Body of pancreas (tissue), 4 donors: ENCODE data around the gene AGPS. TPM values are rescaled to one million over a fixed set of nuclear protein-coding genes. Genes with fewer than 3 reads are reported as not detected.
A peak's percentile ranks its signal among the peaks of the same experiment; 100 is the strongest.

ENCODE experiments used
- ATAC-seq: fragments of 150-250 bp; one replicate; pipeline ENCODE4 v1.9.1; 2016
- DNase-seq, 4 donors: peaks; one replicate each; pipeline ENCODE4 v3.0.0-alpha.2; 2019
- H3K27ac ChIP-seq, 4 donors: fragments of 200-600 bp; sonication (generic); 1 replicate in 3 of 4; 2 replicates in 1 of 4; pipeline versions ENCODE4 v1.5.1 to v1.6.1; 2016 to 2019; ENCODE audit warnings: mild to moderate bottlenecking in 1 of 4, mixed read lengths in 1 of 4, moderate library complexity in 1 of 4
- H3K27me3 ChIP-seq, 2 donors: fragments of 200-600 bp; sonication (generic); one replicate each; pipeline ENCODE4 v1.6.0; 2016; ENCODE audit warnings: mild to moderate bottlenecking in 1 of 2
- H3K36me3 ChIP-seq, 2 donors: fragments of 200-600 bp; sonication (generic); replicated peaks in 1 of 2; 2 replicates each; pipeline ENCODE4 v1.5.1; 2016; ENCODE audit warnings: low read depth in 2 of 2; ENCODE audit not compliant: insufficient read depth in 1 of 2
- H3K4me1 ChIP-seq: fragments of 200-600 bp; sonication (generic); one replicate; pipeline ENCODE4 v1.6.0; 2016
- H3K4me3 ChIP-seq, 2 donors: fragments of 200-600 bp; sonication (generic); 1 replicate in 1 of 2; 2 replicates in 1 of 2; pipeline ENCODE4 v1.5.1; 2016 to 2019
- H3K9me3 ChIP-seq, 3 donors: fragments of 200-600 bp; sonication (generic); 1 replicate in 2 of 3; 2 replicates in 1 of 3; pipeline ENCODE4 v1.5.1; 2016
- CTCF ChIP-seq, 7 experiments: fragments of 450-650 bp in 4 of 7; fragments of 200-600 bp in 3 of 7; sonication (generic) in 3 of 7; IDR thresholded peaks; one replicate each; pipeline ENCODE4 v1.5.1; 2016 to 2019; ENCODE audit warnings: antibody characterized with exemption in 7 of 7
- POLR2A ChIP-seq, 3 donors: fragments of 450-650 bp; IDR thresholded peaks; one replicate each; pipeline ENCODE4 v1.6.1; 2016; ENCODE audit warnings: antibody characterized with exemption in 3 of 3, mild to moderate bottlenecking in 2 of 3
- WGBS, 2 donors: methylation state at CpG; one replicate each; pipeline ENCODE4 v1.1.5; 2017; 5-methylcytosine and 5-hydroxymethylcytosine counted together
- intact Hi-C: fragments of 100-400 bp; cut with DNase I; formaldehyde crosslinking; loops from one replicate; pipeline ENCODE4 v1.15.1; 2023
- total RNA-seq, 2 donors: library from RNA; depleted of rRNA; stranded (reverse); fragments of >200 nt; gene quantifications; one replicate each; pipeline ENCODE4 v1.1.0, GENCODE V29; 2016

AGPS gene
- total RNA-seq, 2 donors from 2014 or later, result 18.4 to 57.7 TPM

DNA sequence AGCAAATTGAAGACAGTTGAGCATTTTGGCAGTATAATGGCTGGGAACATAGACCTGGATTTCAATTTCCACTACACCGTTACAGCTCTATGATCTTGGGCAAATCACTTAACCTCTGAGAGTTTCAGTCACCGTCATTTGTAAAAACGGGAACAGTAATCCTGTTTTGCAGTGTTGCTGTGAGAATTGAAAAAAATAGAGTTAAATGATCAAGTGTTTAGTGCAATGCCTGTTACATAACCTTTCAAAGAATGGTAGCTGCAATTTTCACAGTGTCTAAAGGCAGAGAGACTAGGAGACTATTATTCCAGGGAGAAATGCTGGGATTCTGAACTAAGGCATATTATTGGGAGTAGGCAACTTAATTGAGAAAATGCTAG lies 2.0 kb downstream of the AGPS start:
- TF ChIP-seq POLR2A (IDR thresholded peaks at IDR 0.05) (no peak), CTCF (IDR thresholded peaks at IDR 0.05) (no peak)
- WGBS, 2 donors, result 33 to 34% methylated on average over 3 of the region's 3 CpGs
- Histone ChIP-seq H3K36me3 (no peaks in the 10 kb centered on the region), H3K27ac (peak overlapping the region in 1 of 4 donors; percentile 6), H3K4me1 (peaks cover 60% of the 10 kb centered on the region), H3K27me3 (no peaks in the 10 kb centered on the region), H3K9me3 (no peaks in the 10 kb centered on the region), H3K4me3 (no peak overlapping the region)
- DNase-seq, result no peak
- no peak for ATAC-seq
- intact Hi-C loops, result no loop called here

DNA sequence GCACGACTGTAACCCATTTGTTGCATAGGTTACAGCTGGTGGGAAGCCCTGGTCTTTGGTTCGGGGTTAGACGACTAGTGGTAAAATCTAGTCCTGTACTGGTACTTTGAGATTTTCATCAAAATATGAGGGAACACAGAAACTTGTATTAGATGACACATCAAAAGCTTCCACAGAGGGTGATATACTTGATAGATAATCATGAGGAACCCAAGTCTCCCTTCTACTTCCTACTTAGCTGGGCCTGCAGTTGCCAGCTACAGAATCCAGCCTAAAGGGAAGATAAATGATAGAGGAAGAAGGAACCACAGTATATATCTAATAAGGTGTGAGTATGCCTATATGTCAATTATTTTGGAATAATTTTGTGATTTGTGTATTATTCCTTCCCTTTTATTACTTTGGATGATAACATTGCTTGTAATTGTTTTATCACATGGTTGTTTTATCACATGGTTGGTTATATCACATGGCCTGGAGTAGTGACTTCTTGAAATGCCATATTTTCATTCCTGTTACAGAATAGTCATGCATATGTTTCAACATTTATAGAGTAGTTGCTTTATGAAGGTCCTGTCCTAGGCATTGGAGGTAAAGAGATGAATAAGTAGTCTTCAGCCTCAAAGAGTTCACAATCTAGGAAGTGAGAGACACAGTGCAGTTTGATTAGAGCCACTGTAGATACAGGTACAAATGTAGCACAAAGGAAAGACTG lies 2.9 kb downstream of the AGPS start:
- intact Hi-C loops, result no loop called here
- H3K36me3 ChIP-seq, result no peaks in the 10 kb centered on the region
- TF ChIP-seq CTCF (IDR thresholded peaks at IDR 0.05), result no peak
- TF ChIP-seq POLR2A (IDR thresholded peaks at IDR 0.05), result no peak
- H3K9me3 ChIP-seq, result no peaks in the 10 kb centered on the region
- no peaks in the 10 kb centered on the region for H3K27me3 ChIP-seq
- DNase-seq (no peak), ATAC-seq (no peak)
- H3K27ac ChIP-seq, result no peak overlapping the region
- peaks cover 64% of the 10 kb centered on the region for H3K4me1 ChIP-seq
- H3K4me3 ChIP-seq, result no peak overlapping the region
- WGBS, 2 donors, result 78 to 80% methylated on average over 3 of the region's 3 CpGs

GRCh38 chr2:177396703-177397460 lies 4.3 kb downstream of the AGPS start:
- DNase-seq (no peak), ATAC-seq (no peak)
- intact Hi-C loops, result no loop called here
- Histone ChIP-seq H3K36me3 (no peaks in the 10 kb centered on the region), H3K4me1 (peaks cover 70% of the 10 kb centered on the region), H3K9me3 (no peaks in the 10 kb centered on the region), H3K27me3 (no peaks in the 10 kb centered on the region), H3K4me3 (no peak overlapping the region), H3K27ac (peak overlapping the region in 2 of 4 donors; percentile 61 to 71)
- TF ChIP-seq CTCF (IDR thresholded peaks at IDR 0.05), result no peak
- TF ChIP-seq POLR2A (IDR thresholded peaks at IDR 0.05), result no peak
- whole genome bisulfite sequencing, 2 donors, result 81 to 87% methylated on average over 10 of the region's 10 CpGs

DNA sequence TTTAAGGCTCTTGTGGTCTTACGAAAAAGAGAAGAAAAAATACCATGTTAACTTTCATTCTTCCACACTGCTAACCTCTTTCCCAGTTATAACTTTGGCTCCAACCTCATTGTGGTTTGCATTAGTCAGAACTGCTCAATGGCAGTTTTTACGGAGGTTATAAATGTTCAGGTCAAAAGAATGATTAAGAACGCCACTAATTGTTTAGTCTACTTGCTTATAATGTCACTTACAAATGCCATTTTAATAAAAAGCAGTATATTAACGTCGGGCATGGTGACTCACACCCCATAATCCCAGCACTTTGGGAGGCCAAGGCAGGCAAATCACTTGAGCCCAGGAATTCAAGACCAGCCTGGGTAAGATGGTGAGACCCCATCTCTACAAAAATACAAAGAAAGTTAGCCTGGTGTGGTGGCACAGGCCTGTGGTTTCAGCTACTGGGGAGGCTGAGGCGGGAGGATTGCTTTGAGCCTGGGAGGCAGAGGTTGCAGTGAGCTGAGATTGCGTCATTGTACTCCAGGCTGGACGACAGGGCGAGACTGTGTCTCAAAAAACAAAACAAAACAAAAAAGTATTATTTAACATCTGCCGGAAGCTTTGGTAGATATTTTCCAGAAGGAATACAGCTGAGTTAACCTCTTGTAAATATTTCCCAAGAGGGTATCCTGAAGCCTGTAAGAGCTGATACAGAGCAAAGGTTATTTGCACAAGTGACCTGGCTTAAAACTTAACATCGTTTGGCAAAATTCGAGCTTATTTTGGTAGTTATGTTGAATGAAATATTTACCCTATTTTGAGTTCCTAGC lies 5.1 kb downstream of the AGPS start:
- peak in 3 of 4 donors; percentile 39 to 50 (median 39) for DNase-seq
- ATAC-seq, result peak; percentile 57
- TF ChIP-seq CTCF (IDR thresholded peaks at IDR 0.05) (no peak), POLR2A (IDR thresholded peaks at IDR 0.05) (no peak)
- 28 to 42% methylated on average over 12 of the region's 12 CpGs for WGBS, 2 donors
- no peaks in the 10 kb centered on the region for H3K27me3 ChIP-seq
- no peak overlapping the region for H3K4me3 ChIP-seq
- peaks cover 74% of the 10 kb centered on the region for H3K4me1 ChIP-seq
- no peaks in the 10 kb centered on the region for H3K36me3 ChIP-seq
- no peaks in the 10 kb centered on the region for H3K9me3 ChIP-seq
- intact Hi-C loops, result no loop called here
- peak overlapping the region; percentile 55 to 71 (median 61) for H3K27ac ChIP-seq
